ENCODE measurements around the gene SPAG17.

DNA sequence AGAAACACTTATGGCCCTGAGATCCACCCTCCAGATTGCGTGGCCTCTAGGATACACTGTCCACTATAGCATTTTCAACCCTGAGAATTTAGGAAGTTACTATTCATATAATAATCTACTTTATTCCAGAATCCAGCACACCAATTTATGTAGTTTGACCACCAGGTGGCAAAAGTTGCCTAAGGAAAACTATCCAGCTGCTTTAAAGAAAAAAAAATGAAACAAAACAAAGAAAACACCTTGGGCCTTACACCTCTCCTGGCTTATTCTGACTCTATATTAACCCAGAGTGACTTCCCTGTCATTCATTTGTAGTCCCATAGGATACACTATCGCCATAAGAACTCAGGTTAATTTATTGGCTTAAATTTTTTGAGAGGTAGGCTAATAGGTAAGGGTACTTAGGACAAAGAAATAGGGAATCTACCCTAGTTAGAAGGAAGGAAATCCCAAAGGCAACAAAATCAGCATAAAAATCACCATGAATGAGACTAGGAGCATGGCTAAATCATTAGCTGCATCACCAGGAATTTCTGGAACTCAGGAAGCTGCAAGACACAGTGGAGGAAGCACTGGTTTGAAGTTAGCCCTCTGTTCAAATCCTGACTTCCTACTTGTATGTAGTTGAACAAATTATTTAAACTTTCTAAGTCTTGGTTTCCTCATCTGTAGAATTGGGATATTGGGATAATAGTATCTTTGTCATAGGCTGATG lies 107.5 kb downstream of the SPAG17 start:
- peak in 2 of 5 experiments; percentile 19 to 44 for TF ChIP-seq CTCF (IDR thresholded peaks at IDR 0.05 in 4 of 5, conservative IDR thresholded peaks at IDR 0.05 in 1 of 5)
- TF ChIP-seq POLR2A (IDR thresholded peaks at IDR 0.05): no peak

Data from gastrocnemius medialis (tissue), 4 donors.